NB4 (cell line): ENCODE data around the gene JSRP1.
A peak's percentile ranks its signal among the peaks of the same experiment; 100 is the strongest.

Source experiments
- DNase-seq: peaks from one replicate; pipeline ENCODE4 v3.0.0; 2010; ENCODE audit warnings: low read depth
- H3K4me3 ChIP-seq: one replicate; pipeline ENCODE4 v1.5.1; 2011; ENCODE audit warnings: mild to moderate bottlenecking, low read depth, low read length, moderate library complexity
- MAX ChIP-seq: IDR thresholded peaks from 2 replicates; pipeline ENCODE4 v1.6.1; 2011; ENCODE audit warnings: low read depth, low read length
- MYC ChIP-seq: IDR thresholded peaks from 2 replicates; pipeline ENCODE4 v1.6.1; 2011; ENCODE audit warnings: low read depth, low read length
- POLR2A ChIP-seq: IDR thresholded peaks from 2 replicates; pipeline ENCODE4 v1.6.1; 2011; ENCODE audit warnings: mild to moderate bottlenecking; ENCODE audit not compliant: insufficient read length; ENCODE audit errors: extremely low read depth
- TF ChIP-seq, protein P1 (sequence below): IDR thresholded peaks from one replicate; pipeline ENCODE4 v1.5.1; 2012; ENCODE audit warnings: low read depth, low read length

Gene JSRP1

DNA sequence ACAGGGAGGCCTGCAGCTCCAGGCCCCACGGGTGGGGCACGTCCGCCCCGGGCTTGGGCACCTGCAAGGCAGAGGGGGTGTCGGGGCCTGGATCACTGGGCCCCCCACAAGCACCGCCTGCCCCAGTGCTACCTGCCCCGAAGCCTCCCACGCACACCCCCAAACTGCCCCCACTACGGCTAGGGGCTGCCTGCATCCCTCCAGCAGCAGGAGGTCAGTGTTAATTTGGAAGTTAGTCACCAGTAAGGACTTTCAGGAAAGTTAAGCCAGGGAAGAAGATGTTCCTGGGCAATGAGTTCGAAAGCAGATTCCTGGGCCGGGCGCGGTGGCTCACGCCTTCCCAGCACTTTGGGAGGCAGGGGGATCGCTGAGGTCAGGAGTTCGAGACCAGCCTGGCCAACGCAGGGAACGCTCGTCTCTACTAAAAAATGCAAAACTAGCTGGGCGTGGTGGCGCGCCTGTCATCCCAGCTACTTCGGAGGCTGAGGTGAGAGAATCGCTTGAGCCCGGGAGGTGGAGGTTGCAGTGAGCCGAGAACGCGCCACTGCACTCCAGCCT, 20.3 kb upstream of the JSRP1 start:
- TF ChIP-seq MAX (no peak), MYC (no peak), POLR2A (no peak)
- TF ChIP-seq, protein P1, sequence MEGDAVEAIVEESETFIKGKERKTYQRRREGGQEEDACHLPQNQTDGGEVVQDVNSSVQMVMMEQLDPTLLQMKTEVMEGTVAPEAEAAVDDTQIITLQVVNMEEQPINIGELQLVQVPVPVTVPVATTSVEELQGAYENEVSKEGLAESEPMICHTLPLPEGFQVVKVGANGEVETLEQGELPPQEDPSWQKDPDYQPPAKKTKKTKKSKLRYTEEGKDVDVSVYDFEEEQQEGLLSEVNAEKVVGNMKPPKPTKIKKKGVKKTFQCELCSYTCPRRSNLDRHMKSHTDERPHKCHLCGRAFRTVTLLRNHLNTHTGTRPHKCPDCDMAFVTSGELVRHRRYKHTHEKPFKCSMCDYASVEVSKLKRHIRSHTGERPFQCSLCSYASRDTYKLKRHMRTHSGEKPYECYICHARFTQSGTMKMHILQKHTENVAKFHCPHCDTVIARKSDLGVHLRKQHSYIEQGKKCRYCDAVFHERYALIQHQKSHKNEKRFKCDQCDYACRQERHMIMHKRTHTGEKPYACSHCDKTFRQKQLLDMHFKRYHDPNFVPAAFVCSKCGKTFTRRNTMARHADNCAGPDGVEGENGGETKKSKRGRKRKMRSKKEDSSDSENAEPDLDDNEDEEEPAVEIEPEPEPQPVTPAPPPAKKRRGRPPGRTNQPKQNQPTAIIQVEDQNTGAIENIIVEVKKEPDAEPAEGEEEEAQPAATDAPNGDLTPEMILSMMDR, result no peak
- no peak overlapping the region for H3K4me3 ChIP-seq
- DNase-seq, result no peak

DNA sequence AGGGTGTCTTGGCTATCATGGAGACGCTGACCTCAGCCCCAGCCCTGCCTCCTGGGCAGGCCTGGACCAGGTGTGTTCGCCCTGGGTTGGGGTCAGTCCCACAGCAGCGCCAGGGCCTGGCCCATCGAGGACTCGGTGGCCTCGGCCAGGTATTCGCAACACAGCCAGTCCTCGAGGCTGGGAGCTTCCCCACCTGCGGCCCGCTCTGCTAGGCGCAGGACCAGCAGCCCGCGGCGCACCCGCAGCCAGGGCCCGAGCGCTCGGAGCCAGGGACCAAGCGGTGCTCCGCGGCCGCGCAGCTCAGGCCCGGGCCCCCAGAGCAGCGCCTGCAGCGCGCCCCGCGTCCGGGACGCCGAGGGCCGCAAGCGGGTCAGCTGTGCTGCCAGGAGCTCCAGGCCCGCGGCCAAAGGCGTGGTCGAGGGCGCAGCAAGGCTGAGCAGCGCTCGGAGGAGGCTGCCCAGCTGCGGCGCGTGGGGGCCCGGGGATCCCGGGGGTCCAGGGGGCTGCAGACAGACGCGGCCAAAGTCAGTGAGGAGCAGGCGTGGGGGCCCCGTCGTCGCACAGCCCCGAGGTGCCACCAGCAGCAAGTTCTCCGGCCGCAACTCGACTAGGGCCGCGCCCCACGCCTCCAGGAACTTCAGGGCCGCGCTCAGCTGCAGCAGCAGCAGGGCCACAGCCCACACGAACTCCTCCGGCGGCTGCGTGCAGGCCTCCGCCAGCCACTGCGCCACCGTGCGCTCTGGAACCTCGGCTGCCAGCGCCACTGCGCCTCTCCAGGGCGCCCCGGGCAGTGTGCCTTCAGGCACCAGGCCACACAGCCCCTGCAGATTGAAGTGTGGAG, 19.6 kb upstream of the JSRP1 start:
- no peak overlapping the region for H3K4me3 ChIP-seq
- no peak for TF ChIP-seq POLR2A
- no peak for TF ChIP-seq MYC
- TF ChIP-seq, protein P1, result no peak
- TF ChIP-seq MAX, result no peak
- no peak for DNase-seq

- H3K4me3 ChIP-seq, result no peak overlapping the region
- TF ChIP-seq, protein P1, result peak; percentile 17
- TF ChIP-seq MAX (peak; percentile 32; the same call in 1 of the 2 replicates), MYC (no peak), POLR2A (no peak)
- DNase-seq, result peak; percentile 73
Measured at GRCh38 chr19:2274931-2275535, 18.8 kb upstream of the JSRP1 start.

- peak overlapping the region; percentile 38 for H3K4me3 ChIP-seq
- TF ChIP-seq POLR2A (no peak), MYC (no peak), MAX (no peak)
- TF ChIP-seq, protein P1, result no peak
- no peak for DNase-seq
Measured at GRCh38 chr19:2274185-2274711, 18.0 kb upstream of the JSRP1 start.

GRCh38 chr19:2273356-2274184, 17.4 kb upstream of the JSRP1 start:
- TF ChIP-seq, protein P1, result peak; percentile 65
- TF ChIP-seq MYC, result 0 out of 2 replicates have a peak, but pooled peaks have one; percentile 31
- no peak; the same call in 1 of the 2 replicates for TF ChIP-seq MAX
- TF ChIP-seq POLR2A, result peak; percentile 32
- peak overlapping the region; percentile 65 for H3K4me3 ChIP-seq
- peak; percentile 92 for DNase-seq
